Left lung (tissue), 10 donors: ENCODE measurements around the gene ZNF26. TPM values are rescaled to one million over a fixed set of nuclear protein-coding genes. Genes with fewer than 3 reads are reported as not detected.
"Not testable (repeated sequence)": the region's sequence is repeated elsewhere in the genome, so short reads cannot be mapped to it uniquely, and the experiment has no call there.

Experiments used
- ATAC-seq: fragments of 200-7000 bp; cut with Tn5 transposase; one replicate; pipeline ENCODE4 v1.9.1; 2020; ENCODE audit warnings: moderate library complexity
- DNase-seq, 4 donors: peaks; one replicate each; pipeline ENCODE4 v3.0.0-alpha.2; 2013 to 2020
- H3K27ac ChIP-seq, 2 donors: fragments of 200-600 bp; sonication (generic) in 1 of 2; one replicate each; pipeline versions ENCODE4 v1.5.0 to v1.8.0; 2020 to 2021
- H3K27me3 ChIP-seq, 2 donors: fragments of 200-600 bp; sonication (generic) in 1 of 2; one replicate each; pipeline versions ENCODE4 v1.5.0 to v1.8.0; 2020 to 2021
- H3K36me3 ChIP-seq, 2 donors: fragments of 200-600 bp; sonication (generic) in 1 of 2; one replicate each; pipeline versions ENCODE4 v1.5.0 to v1.8.0; 2020 to 2021
- H3K4me1 ChIP-seq, 2 donors: fragments of 200-600 bp; one replicate each; pipeline ENCODE4 v1.8.0; 2021
- H3K4me3 ChIP-seq, 2 donors: fragments of 200-600 bp; sonication (generic) in 1 of 2; one replicate each; pipeline versions ENCODE4 v1.5.0 to v1.8.0; 2020 to 2021; ENCODE audit warnings: mild to moderate bottlenecking in 1 of 2
- H3K9me3 ChIP-seq, 2 donors: fragments of 200-600 bp; sonication (generic) in 1 of 2; one replicate each; pipeline versions ENCODE4 v1.5.0 to v1.8.0; 2020 to 2021
- intact Hi-C, 2 donors: fragments of 100-400 bp; cut with DNase I; formaldehyde crosslinking; loops; one replicate each; pipeline versions ENCODE4 v1.11.2 to v1.14.2; 2022
- polyA plus RNA-seq, 6 donors: library from polyadenylated mRNA; unstranded; fragments of 120-200 nt; gene quantifications; one replicate each; pipeline ENCODE4 v1.2.1, GENCODE V29; 2013; ENCODE audit not compliant: insufficient read length in 6 of 6
- total RNA-seq, 2 donors: library from RNA; stranded (reverse); fragmentation: NEBNext Ultra II Directional; extraction: Animal tissue kit (Norgen Biotek cat#: 25700); gene quantifications; one replicate each; pipeline ENCODE4 v1.2.1, GENCODE V29; 2021
- TF ChIP-seq, protein P1 (sequence below), 2 donors: fragments of 200-600 bp; sonication (generic) in 1 of 2; IDR thresholded peaks; one replicate each; pipeline versions ENCODE4 v1.5.0 to v1.8.0; 2021; ENCODE audit warnings: antibody characterized with exemption in 2 of 2
- donor health status: DM: no; HTN: yes; CAD: no.
- donor health status: DM: no; HTN: no; CAD: no.

ZNF26 gene
- total and polyA plus RNA-seq, 8 donors: 7.5 to 19.4 (median 16.4) TPM

GRCh38 chr12:132955094-132956010, 30.8 kb upstream of the ZNF26 start:
- H3K9me3 ChIP-seq: peaks cover 0 to 33% of the 10 kb centered on the region in 2 donors
- H3K27ac ChIP-seq: peak overlapping the region; percentile 90 to 93
- peak overlapping the region; percentile 68 to 75 for H3K4me3 ChIP-seq
- peak; percentile 51 for ATAC-seq
- TF ChIP-seq, protein P1, sequence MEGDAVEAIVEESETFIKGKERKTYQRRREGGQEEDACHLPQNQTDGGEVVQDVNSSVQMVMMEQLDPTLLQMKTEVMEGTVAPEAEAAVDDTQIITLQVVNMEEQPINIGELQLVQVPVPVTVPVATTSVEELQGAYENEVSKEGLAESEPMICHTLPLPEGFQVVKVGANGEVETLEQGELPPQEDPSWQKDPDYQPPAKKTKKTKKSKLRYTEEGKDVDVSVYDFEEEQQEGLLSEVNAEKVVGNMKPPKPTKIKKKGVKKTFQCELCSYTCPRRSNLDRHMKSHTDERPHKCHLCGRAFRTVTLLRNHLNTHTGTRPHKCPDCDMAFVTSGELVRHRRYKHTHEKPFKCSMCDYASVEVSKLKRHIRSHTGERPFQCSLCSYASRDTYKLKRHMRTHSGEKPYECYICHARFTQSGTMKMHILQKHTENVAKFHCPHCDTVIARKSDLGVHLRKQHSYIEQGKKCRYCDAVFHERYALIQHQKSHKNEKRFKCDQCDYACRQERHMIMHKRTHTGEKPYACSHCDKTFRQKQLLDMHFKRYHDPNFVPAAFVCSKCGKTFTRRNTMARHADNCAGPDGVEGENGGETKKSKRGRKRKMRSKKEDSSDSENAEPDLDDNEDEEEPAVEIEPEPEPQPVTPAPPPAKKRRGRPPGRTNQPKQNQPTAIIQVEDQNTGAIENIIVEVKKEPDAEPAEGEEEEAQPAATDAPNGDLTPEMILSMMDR (IDR thresholded peaks at IDR 0.05): no peak
- peaks cover 0 to 12% of the 10 kb centered on the region in 2 donors for H3K4me1 ChIP-seq
- H3K36me3 ChIP-seq: peaks cover 0 to 14% of the 10 kb centered on the region in 2 donors
- H3K27me3 ChIP-seq: no peaks in the 10 kb centered on the region
- intact Hi-C loops: no loop called here
- DNase-seq: peak in 3 of 4 donors; percentile 53 to 70 (median 57)

GRCh38 chr12:132956011-132956788, 30.0 kb upstream of the ZNF26 start, which contains the start of gene ZNF605:
TSS of gene ZNF605 (minus strand) at chr12:132956306. CDS start at chr12:132945635, 10,671 bp downstream.
- intact Hi-C loops: no loop called here
- TF ChIP-seq, protein P1 (IDR thresholded peaks at IDR 0.05): no peak
- peak; percentile 96 for ATAC-seq
- peaks cover 0 to 12% of the 10 kb centered on the region in 2 donors for H3K4me1 ChIP-seq
- peak; percentile 88 to 95 (median 92) for DNase-seq
- peaks cover 0 to 33% of the 10 kb centered on the region in 2 donors for H3K9me3 ChIP-seq
- H3K36me3 ChIP-seq: peaks cover 0 to 14% of the 10 kb centered on the region in 2 donors
- H3K27ac ChIP-seq: peak within 1 kb of the TSS; percentile 90 to 93
- H3K4me3 ChIP-seq: peak within 1 kb of the TSS; percentile 68 to 75
- no peaks in the 10 kb centered on the region for H3K27me3 ChIP-seq

GRCh38 chr12:132961790-132962189, 24.4 kb upstream of the ZNF26 start:
- DNase-seq, ATAC-seq, H3K27me3 ChIP-seq, H3K4me1 ChIP-seq, H3K27ac ChIP-seq, intact Hi-C loops, H3K4me3 ChIP-seq: not testable (repeated sequence)
- Histone ChIP-seq H3K36me3 (peaks cover 0 to 22% of the 10 kb centered on the region in 2 donors), H3K9me3 (peaks cover 0 to 50% of the 10 kb centered on the region in 2 donors)

DNA sequence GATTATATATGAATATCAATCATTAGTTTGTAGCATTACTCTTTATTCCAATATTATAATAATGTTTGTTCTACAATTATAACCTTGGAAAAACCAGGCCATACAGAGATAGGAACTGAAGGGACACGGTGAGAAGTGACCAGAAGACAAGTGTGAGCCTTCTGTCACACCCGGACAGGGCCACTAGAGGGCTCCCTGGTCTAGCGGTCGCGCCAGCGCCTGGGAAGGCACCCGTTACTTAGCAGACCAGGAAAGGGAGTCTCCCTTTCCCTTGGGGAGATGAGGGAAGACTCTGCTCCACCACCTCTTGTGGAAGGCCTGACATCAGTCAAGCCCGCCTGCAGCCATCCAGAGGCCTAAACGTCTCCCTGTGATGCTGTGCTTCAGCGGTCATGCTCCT, 22.2 kb upstream of the ZNF26 start:
- peaks cover 0 to 72% of the 10 kb centered on the region in 2 donors for H3K9me3 ChIP-seq
- H3K27me3 ChIP-seq, DNase-seq, ATAC-seq, H3K4me1 ChIP-seq, H3K4me3 ChIP-seq, H3K27ac ChIP-seq, intact Hi-C loops: not testable (repeated sequence)
- TF ChIP-seq, protein P1 (IDR thresholded peaks at IDR 0.05): peak in 1 of 2 donors; percentile 24
- H3K36me3 ChIP-seq: peaks cover 0 to 22% of the 10 kb centered on the region in 2 donors

GRCh38 chr12:132965796-132966195, 20.4 kb upstream of the ZNF26 start:
- no peaks in the 10 kb centered on the region for H3K27me3 ChIP-seq
- ATAC-seq: no peak
- TF ChIP-seq, protein P1 (IDR thresholded peaks at IDR 0.05): no peak
- intact Hi-C loops: no loop called here
- H3K9me3 ChIP-seq: peaks cover 0 to 85% of the 10 kb centered on the region in 2 donors
- peaks cover 0 to 22% of the 10 kb centered on the region in 2 donors for H3K36me3 ChIP-seq
- H3K27ac ChIP-seq: no peak overlapping the region
- no peak for DNase-seq
- no peaks in the 10 kb centered on the region for H3K4me1 ChIP-seq
- no peak overlapping the region for H3K4me3 ChIP-seq
